IMR-90 (cell line): ENCODE results near the gene MALSU1. TPM values are rescaled to one million over a fixed set of nuclear protein-coding genes. Genes with fewer than 3 reads are reported as not detected.

Source experiments
- ATAC-seq: fragments of 200-7000 bp; cut with Tn5 transposase; 2 replicates; pipeline ENCODE4 v1.9.1; 2020; ENCODE audit warnings: low read depth, mild to moderate bottlenecking, moderate library complexity
- BruUV-seq: library from RNA; stranded (reverse); fragments of 400-500 nt; replicated peaks from 2 replicates; lab custom pipeline; 2021; lab: Mats Ljungman, UMichigan
- CTCF ChIA-PET: fragments of 300-600 bp; formaldehyde crosslinking; extraction: SDS; loops from one replicate; lab custom pipeline; 2021; ENCODE audit warnings: antibody characterized with exemption; lab: Yijun Ruan, JAX
- POLR2A ChIA-PET: fragments of 300-600 bp; sonication (Branson Sonifier 250); formaldehyde crosslinking; loops from one replicate; lab custom pipeline; 2022; ENCODE audit warnings: antibody characterized with exemption; ENCODE audit not compliant: unreplicated experiment; lab: Charles Lee
- DNase-seq: peaks from one replicate; pipeline ENCODE4 v3.0.0; 2013
- H2AFZ ChIP-seq: replicated peaks from 2 replicates; pipeline ENCODE3; 2013; ENCODE audit warnings: low read length, mild to moderate bottlenecking; ENCODE audit not compliant: poor library complexity
- H2AK5ac ChIP-seq: 2 replicates; pipeline ENCODE4 v1.6.1; 2013; ENCODE audit warnings: low read depth, low read length, inconsistent platforms
- H2AK9ac ChIP-seq: replicated peaks from 2 replicates; pipeline ENCODE3; 2013; ENCODE audit warnings: mild to moderate bottlenecking, low read depth, low read length, moderate library complexity; ENCODE audit not compliant: poor library complexity
- H2BK120ac ChIP-seq: 2 replicates; pipeline ENCODE4 v1.6.1; 2013; ENCODE audit warnings: low read depth, low read length, inconsistent platforms
- H2BK15ac ChIP-seq: 3 replicates; pipeline ENCODE4 v1.6.1; 2013; ENCODE audit warnings: low read depth, low read length, inconsistent platforms
- H2BK20ac ChIP-seq: 2 replicates; pipeline ENCODE4 v1.6.1; 2013; ENCODE audit warnings: low read depth, mild to moderate bottlenecking, inconsistent platforms, low read length, moderate library complexity
- H2BK5ac ChIP-seq: 2 replicates; pipeline ENCODE4 v1.6.1; 2013; ENCODE audit warnings: mild to moderate bottlenecking, low read depth, low read length, inconsistent platforms; ENCODE audit not compliant: poor library complexity, severe bottlenecking
- H3K14ac ChIP-seq: replicated peaks from 2 replicates; pipeline ENCODE4 v1.6.1; 2013; ENCODE audit warnings: low read depth, low read length, inconsistent platforms
- H3K18ac ChIP-seq: 2 replicates; pipeline ENCODE4 v1.6.1; 2013; ENCODE audit warnings: low read depth, low read length, control low read depth
- H3K23ac ChIP-seq: 2 replicates; pipeline ENCODE4 v1.6.1; 2013; ENCODE audit warnings: low read depth, low read length, inconsistent platforms
- H3K27ac ChIP-seq: 2 replicates; pipeline ENCODE4 v1.5.1; 2013; ENCODE audit warnings: mild to moderate bottlenecking, control low read depth, low read length; ENCODE audit not compliant: insufficient read depth
- H3K27me3 ChIP-seq: 2 replicates; pipeline ENCODE4 v1.6.1; 2013; ENCODE audit warnings: low read length; ENCODE audit not compliant: control insufficient read depth, insufficient read depth
- H3K36me3 ChIP-seq: 2 replicates; pipeline ENCODE4 v1.6.1; 2013; ENCODE audit warnings: low read length, mixed read lengths; ENCODE audit not compliant: control insufficient read depth, insufficient read depth
- H3K4ac ChIP-seq: 2 replicates; pipeline ENCODE4 v1.6.1; 2013; ENCODE audit warnings: low read depth, low read length, inconsistent platforms
- H3K4me1 ChIP-seq: 2 replicates; pipeline ENCODE4 v1.6.1; 2013; ENCODE audit warnings: low read length, mixed read lengths; ENCODE audit not compliant: control insufficient read depth, insufficient read depth
- H3K4me2 ChIP-seq: 2 replicates; pipeline ENCODE4 v1.6.1; 2013; ENCODE audit warnings: low read depth, mild to moderate bottlenecking, control low read depth, low read length, moderate library complexity
- H3K4me3 ChIP-seq: 2 replicates; pipeline ENCODE4 v1.5.1; 2013; ENCODE audit warnings: low read depth, mild to moderate bottlenecking, control low read depth, low read length, moderate library complexity; ENCODE audit not compliant: insufficient read depth
- H3K56ac ChIP-seq: 2 replicates; pipeline ENCODE4 v1.6.1; 2013; ENCODE audit warnings: low read length, inconsistent platforms; ENCODE audit not compliant: insufficient read depth; ENCODE audit errors: extremely low read depth
- H3K79me1 ChIP-seq, 2 experiments: 2 replicates each; pipeline ENCODE4 v1.6.1; 2013; ENCODE audit warnings: low read length in 2 of 2, inconsistent platforms in 1 of 2, low read depth in 1 of 2
- H3K9ac ChIP-seq: 2 replicates; pipeline ENCODE4 v1.6.1; 2013; ENCODE audit warnings: low read depth, low read length, control low read depth
- H3K9me1 ChIP-seq: 2 replicates; pipeline ENCODE4 v1.6.1; 2013; ENCODE audit warnings: low read length, inconsistent platforms; ENCODE audit not compliant: insufficient read depth
- H3K9me3 ChIP-seq: 2 replicates; pipeline ENCODE4 v1.6.1; 2013; ENCODE audit warnings: low read length; ENCODE audit not compliant: control insufficient read depth, insufficient read depth
- H4K20me1 ChIP-seq: 2 replicates; pipeline ENCODE4 v1.6.1; 2013; ENCODE audit warnings: low read length, inconsistent platforms; ENCODE audit not compliant: insufficient read depth
- H4K5ac ChIP-seq: 2 replicates; pipeline ENCODE4 v1.6.1; 2013; ENCODE audit warnings: mild to moderate bottlenecking, low read depth, low read length, control low read depth
- H4K8ac ChIP-seq, 2 experiments: 2 replicates each; pipeline ENCODE4 v1.6.1; 2013; ENCODE audit warnings: low read depth in 2 of 2, low read length in 2 of 2, control low read depth in 1 of 2, inconsistent platforms in 1 of 2
- H4K91ac ChIP-seq: 2 replicates; pipeline ENCODE4 v1.6.1; 2013; ENCODE audit warnings: low read depth, low read length, inconsistent platforms; ENCODE audit not compliant: insufficient read depth
- BHLHE40 ChIP-seq: fragments of 150-350 bp; IDR thresholded peaks from 2 replicates; pipeline ENCODE4 v1.6.1; 2016; ENCODE audit warnings: mild to moderate bottlenecking, low read depth, low read length
- CEBPB ChIP-seq: IDR thresholded peaks from 2 replicates; pipeline ENCODE4 v1.6.1; 2012; ENCODE audit warnings: low read depth, low read length, improper control_type of control experiment
- CHD1 ChIP-seq: IDR thresholded peaks from 2 replicates; pipeline ENCODE4 v1.6.1; 2012; ENCODE audit warnings: low read depth, low read length, improper control_type of control experiment
- CTCF ChIP-seq: conservative IDR thresholded peaks from 2 replicates; pipeline ENCODE4 v1.5.1; 2012; ENCODE audit warnings: mild to moderate bottlenecking, low read depth, low read length, improper control_type of control experiment
- ELK1 ChIP-seq: fragments of 150-350 bp; IDR thresholded peaks from 2 replicates; pipeline ENCODE4 v1.6.1; 2016; ENCODE audit warnings: low read depth, mild to moderate bottlenecking, low read length, moderate library complexity, borderline replicate concordance
- MAFK ChIP-seq: IDR thresholded peaks from 2 replicates; pipeline ENCODE4 v1.6.1; 2012; ENCODE audit warnings: low read depth, low read length, improper control_type of control experiment
- MAZ ChIP-seq: IDR thresholded peaks from 2 replicates; pipeline ENCODE4 v1.6.1; 2012; ENCODE audit warnings: low read depth, mild to moderate bottlenecking, low read length, improper control_type of control experiment, moderate library complexity, borderline replicate concordance
- NFE2L2 ChIP-seq: fragments of 150-350 bp; IDR thresholded peaks from 2 replicates; pipeline ENCODE4 v1.6.1; 2016; ENCODE audit warnings: low read depth, mild to moderate bottlenecking, low read length
- POLR2A ChIP-seq: IDR thresholded peaks from 2 replicates; pipeline ENCODE4 v1.6.1; 2012; ENCODE audit warnings: mild to moderate bottlenecking, low read depth, low read length
- RAD21 ChIP-seq: IDR thresholded peaks from 2 replicates; pipeline ENCODE4 v1.6.1; 2012; ENCODE audit warnings: low read length, improper control_type of control experiment
- RCOR1 ChIP-seq: IDR thresholded peaks from 2 replicates; pipeline ENCODE4 v1.6.1; 2012; ENCODE audit warnings: mild to moderate bottlenecking, low read length, improper control_type of control experiment; ENCODE audit not compliant: insufficient replicate concordance
- USF2 ChIP-seq: fragments of 150-350 bp; IDR thresholded peaks from 2 replicates; pipeline ENCODE4 v1.6.1; 2017; ENCODE audit warnings: mild to moderate bottlenecking, antibody characterized with exemption, low read length, low read depth
- WGBS, 2 experiments: methylation state at CpG; one replicate each; pipeline versions ENCODE4 v1.1.5 to v1.1.7; 2013; ENCODE audit warnings: missing lambda C conversion rate in 2 of 2; ENCODE audit not compliant: insufficient read length in 1 of 2; ENCODE audit errors: extremely low coverage in 2 of 2; 5-methylcytosine and 5-hydroxymethylcytosine counted together
- dilution Hi-C: fragments of 300-500 bp; cut with HindIII; formaldehyde crosslinking; loops from one replicate; pipeline ENCODE4 v1.14.3; 2018; ENCODE audit warnings: low sequenced_read_pairs; ENCODE audit not compliant: unreplicated experiment
- in situ Hi-C: fragments of 300-500 bp; cut with MboI; formaldehyde crosslinking; loops from 3 replicates; pipeline ENCODE4 v1.14.3; 2019; ENCODE audit warnings: low sequenced_read_pairs, inconsistent platforms, mixed read lengths
- intact Hi-C: fragments of 100-400 bp; cut with micrococcal nuclease; formaldehyde crosslinking; loops from 2 replicates; pipeline ENCODE4 v1.10.0; 2022
- polyA plus RNA-seq, 3 experiments: library from polyadenylated mRNA; depleted of rRNA; stranded (reverse); fragments of >200 nt; gene quantifications; 2 replicates each; pipeline ENCODE4 v1.2.3, GENCODE V29; 2012; ENCODE audit warnings: low replicate concordance in 1 of 3
- total RNA-seq: library from RNA; depleted of rRNA; stranded (reverse); fragments of >200 nt; gene quantifications from 2 replicates; pipeline ENCODE4 v1.2.3, GENCODE V29; 2012

MALSU1 gene
- total and polyA plus RNA-seq, 2 of the 4 experiments (the other 2 are of a cell fraction), result 30.5 to 36.0 TPM

GRCh38 chr7:23279819-23280525 lies 19.2 kb upstream of the MALSU1 start:
- H4K20me1 ChIP-seq, result no peaks in the 10 kb centered on the region
- H3K9me3 ChIP-seq, result no peaks in the 10 kb centered on the region
- peak overlapping the region; percentile 78; the same call in 1 of the 2 replicates for H3K23ac ChIP-seq
- H3K4me3 ChIP-seq, result no peak overlapping the region
- ChIA-PET CTCF (no interaction called here), POLR2A (interaction anchor here (0.6 kb wide), 1 partner anchor 260 kb away, joined by 6 read pairs; no protein-coding TSS in a partner anchor)
- H3K18ac ChIP-seq, result no peak overlapping the region
- H4K5ac ChIP-seq, result no peak overlapping the region
- in situ Hi-C loops, result loop anchor here (10.0 kb wide), 1 partner anchor 425 kb away; no protein-coding TSS in a partner anchor
- dilution Hi-C loops, result no loop called here
- no peak overlapping the region for H2BK15ac ChIP-seq
- H2BK5ac ChIP-seq, result no peak overlapping the region
- H3K56ac ChIP-seq, result no peak overlapping the region
- H3K27ac ChIP-seq, result no peak overlapping the region
- DNase-seq, result no peak
- H4K8ac ChIP-seq, result no peak overlapping the region
- H3K9ac ChIP-seq, result no peak overlapping the region
- no peak overlapping the region for H3K14ac ChIP-seq
- no peak overlapping the region for H2AK5ac ChIP-seq
- WGBS, 2 experiments, result 100% methylated on average over 1 of the region's 2 CpGs; no CpG with 5 or more reads in 1 of the 2 experiments
- H3K4me1 ChIP-seq, result no peaks in the 10 kb centered on the region
- H2BK20ac ChIP-seq, result no peak overlapping the region
- no peak for ATAC-seq
- TF ChIP-seq NFE2L2, result no peak
- TF ChIP-seq RCOR1, result no peak
- TF ChIP-seq USF2, result no peak
- no peak for TF ChIP-seq CTCF
- no peak for TF ChIP-seq MAZ
- no peak for TF ChIP-seq POLR2A
- no peak for TF ChIP-seq CEBPB
- no peak for TF ChIP-seq MAFK
- TF ChIP-seq ELK1, result no peak
- TF ChIP-seq RAD21, result no peak
- TF ChIP-seq BHLHE40, result no peak
- TF ChIP-seq CHD1, result no peak
- H4K91ac ChIP-seq, result no peak overlapping the region
- H2AK9ac ChIP-seq, result no peak overlapping the region
- H3K36me3 ChIP-seq, result no peaks in the 10 kb centered on the region
- no peak overlapping the region for H2BK120ac ChIP-seq
- H3K4ac ChIP-seq, result no peak overlapping the region
- intact Hi-C loops, result loop anchor here (5.0 kb wide), 1 partner anchor 192 kb away; the partner anchor contains the start of gene IGF2BP3
- no TSS peak for BruUV-seq
- no peak overlapping the region for H2AFZ ChIP-seq
- no peaks in the 10 kb centered on the region for H3K9me1 ChIP-seq
- H3K27me3 ChIP-seq, result no peaks in the 10 kb centered on the region
- H3K79me1 ChIP-seq, result no peaks in the 10 kb centered on the region
- no peak overlapping the region for H3K4me2 ChIP-seq
